ENCODE measurements around the gene DEFB127.
"Not testable (repeated sequence)": the region's sequence is repeated elsewhere in the genome, so short reads cannot be mapped to it uniquely, and the experiment has no call there.

The DEFB127 gene

DNA sequence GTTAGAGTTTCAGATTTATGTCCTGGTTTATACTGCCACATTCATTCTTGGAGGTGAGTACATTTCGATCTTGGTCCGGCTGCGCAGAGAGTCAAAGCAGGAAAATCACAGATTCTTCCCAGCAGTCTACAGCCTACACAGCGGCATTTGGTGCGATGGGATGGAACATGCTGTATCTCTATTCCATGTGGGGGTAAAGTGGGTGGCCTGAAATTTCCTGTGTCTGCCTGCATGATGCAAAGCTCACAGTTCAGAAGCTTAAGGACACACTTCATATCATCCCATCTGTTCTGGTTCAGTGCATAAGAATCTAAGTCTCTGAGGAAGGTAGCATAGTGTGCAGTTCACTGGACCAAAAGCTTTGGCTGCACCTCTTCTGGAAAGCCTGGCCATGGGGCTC lies at the start of gene DEFB127:
DEFB127 (plus strand) TSS at position 301 of the 400 bp plus-strand sequence; CDS start at position 392, 91 bp downstream.
- no peak within 1 kb of the TSS for H3K4me3 ChIP-seq (ENCODE audit: low read depth, low read length)
- TF ChIP-seq, protein P1, sequence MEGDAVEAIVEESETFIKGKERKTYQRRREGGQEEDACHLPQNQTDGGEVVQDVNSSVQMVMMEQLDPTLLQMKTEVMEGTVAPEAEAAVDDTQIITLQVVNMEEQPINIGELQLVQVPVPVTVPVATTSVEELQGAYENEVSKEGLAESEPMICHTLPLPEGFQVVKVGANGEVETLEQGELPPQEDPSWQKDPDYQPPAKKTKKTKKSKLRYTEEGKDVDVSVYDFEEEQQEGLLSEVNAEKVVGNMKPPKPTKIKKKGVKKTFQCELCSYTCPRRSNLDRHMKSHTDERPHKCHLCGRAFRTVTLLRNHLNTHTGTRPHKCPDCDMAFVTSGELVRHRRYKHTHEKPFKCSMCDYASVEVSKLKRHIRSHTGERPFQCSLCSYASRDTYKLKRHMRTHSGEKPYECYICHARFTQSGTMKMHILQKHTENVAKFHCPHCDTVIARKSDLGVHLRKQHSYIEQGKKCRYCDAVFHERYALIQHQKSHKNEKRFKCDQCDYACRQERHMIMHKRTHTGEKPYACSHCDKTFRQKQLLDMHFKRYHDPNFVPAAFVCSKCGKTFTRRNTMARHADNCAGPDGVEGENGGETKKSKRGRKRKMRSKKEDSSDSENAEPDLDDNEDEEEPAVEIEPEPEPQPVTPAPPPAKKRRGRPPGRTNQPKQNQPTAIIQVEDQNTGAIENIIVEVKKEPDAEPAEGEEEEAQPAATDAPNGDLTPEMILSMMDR (IDR thresholded peaks at IDR 0.05; ENCODE audit: borderline replicate concordance, insufficient read depth, low read depth, low read length): no peak

DNA sequence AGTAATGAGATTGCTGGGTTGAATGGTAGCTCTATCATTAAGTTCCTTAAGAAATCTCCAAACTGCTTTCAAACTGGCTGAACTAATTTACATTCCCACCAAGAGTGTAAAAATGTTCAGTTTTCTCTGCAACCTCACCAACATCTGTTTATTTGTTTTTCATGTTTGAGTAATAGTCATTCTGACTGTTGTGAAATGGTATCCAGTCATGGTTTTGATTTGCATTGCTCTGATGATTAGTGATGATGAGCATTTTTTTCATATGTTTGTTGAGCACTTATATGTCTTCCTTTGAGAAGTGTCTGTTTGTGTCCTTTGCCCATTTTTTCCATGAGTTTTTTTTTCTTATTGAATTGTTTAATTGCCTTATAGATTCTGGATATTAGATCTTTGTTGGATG lies 44.9 kb upstream of the DEFB127 start:
- TF ChIP-seq, protein P1 (IDR thresholded peaks at IDR 0.05; ENCODE audit: borderline replicate concordance, insufficient read depth, low read depth, low read length): no peak
- H3K4me3 ChIP-seq (ENCODE audit: low read depth, low read length): no peak overlapping the region

- TF ChIP-seq, protein P1 (IDR thresholded peaks at IDR 0.05; ENCODE audit: borderline replicate concordance, insufficient read depth, low read depth, low read length): no peak
- no peak overlapping the region for H3K4me3 ChIP-seq (ENCODE audit: low read depth, low read length)
Measured at GRCh38 chr20:117518-117917, 39.7 kb upstream of the DEFB127 start.

- not testable (repeated sequence) for H3K4me3 ChIP-seq (ENCODE audit: low read depth, low read length)
Measured at GRCh38 chr20:129786-130323, 27.4 kb upstream of the DEFB127 start.

- TF ChIP-seq, protein P1 (IDR thresholded peaks at IDR 0.05; ENCODE audit: borderline replicate concordance, insufficient read depth, low read depth, low read length): peak; percentile 43; the same call in 1 of the 2 replicates
- no peak overlapping the region for H3K4me3 ChIP-seq (ENCODE audit: low read depth, low read length)
Measured at GRCh38 chr20:137668-138490, 19.4 kb upstream of the DEFB127 start.

GRCh38 chr20:142290-142689 lies 15.0 kb upstream of the DEFB127 start, which contains the start of gene DEFB126:
DEFB126 (plus strand) TSS chr20:142590; CDS start chr20:142629, 39 bp downstream.
- TF ChIP-seq, protein P1 (IDR thresholded peaks at IDR 0.05; ENCODE audit: borderline replicate concordance, insufficient read depth, low read depth, low read length): no peak
- H3K4me3 ChIP-seq (ENCODE audit: low read depth, low read length): no peak within 1 kb of the TSS

- no peak overlapping the region for H3K4me3 ChIP-seq (ENCODE audit: low read depth, low read length)
- TF ChIP-seq, protein P1 (IDR thresholded peaks at IDR 0.05; ENCODE audit: borderline replicate concordance, insufficient read depth, low read depth, low read length): no peak
Measured at GRCh38 chr20:145877-146276, 11.4 kb upstream of the DEFB127 start.
